ENCODE data around the gene SMIM5. TPM values are rescaled to one million over a fixed set of nuclear protein-coding genes. Genes with fewer than 3 reads are reported as not detected.
"Not testable (repeated sequence)": the region's sequence is repeated elsewhere in the genome, so short reads cannot be mapped to it uniquely, and the experiment has no call there.

SMIM5 gene
- total RNA-seq, 1 experiment from 2014 or later = 0.09 TPM

- POLR2A ChIA-PET = interaction anchor here (1.2 kb wide), 1 partner anchor 14 kb away, joined by 4 read pairs; no protein-coding TSS in a partner anchor
Observed at GRCh38 chr17:75635610-75636202, 2.5 kb downstream of the SMIM5 start.

GRCh38 chr17:75636381-75637142, 3.3 kb downstream of the SMIM5 start:
- intact Hi-C loops (cut with micrococcal nuclease) = loop anchor here (10.0 kb wide), 1 partner anchor 212 kb away; no protein-coding TSS in a partner anchor
- ChIA-PET POLR2A (interaction anchor here (1.2 kb wide), 1 partner anchor 15 kb away, joined by 4 read pairs; no protein-coding TSS in a partner anchor), CTCF (interaction anchor here (0.6 to 1.6 kb wide), 6 partner anchors 9 to 111 kb away, joined by 3 to 7 read pairs (median 4); no protein-coding TSS in a partner anchor)
- TF ChIP-seq CTCF (IDR thresholded peaks at IDR 0.05; ENCODE audit: unreplicated experiment) = no peak
- Mint-ChIP-seq H3K36me3 (ENCODE audit: insufficient read depth, unreplicated experiment) (peaks cover 7% of the 10 kb centered on the region), H3K27ac (ENCODE audit: low read depth, unreplicated experiment) (no peak overlapping the region), H3K4me3 (ENCODE audit: unreplicated experiment) (no peak overlapping the region), H3K4me1 (ENCODE audit: insufficient read depth, unreplicated experiment) (peaks cover 10% of the 10 kb centered on the region), H3K27me3 (ENCODE audit: insufficient read depth, unreplicated experiment) (no peaks in the 10 kb centered on the region), H3K9me3 (ENCODE audit: unreplicated experiment) (no peaks in the 10 kb centered on the region)
- BruUV-seq (replicated peaks) = no TSS peak
- DNase-seq (ENCODE audit: unreplicated experiment) = no peak

More at GRCh38 chr17:75635610-75636202, 2.5 kb downstream of the SMIM5 start:
- H3K9me3 Mint-ChIP-seq (ENCODE audit: unreplicated experiment) = no peaks in the 10 kb centered on the region
- no peak for DNase-seq (ENCODE audit: unreplicated experiment)
- peaks cover 14% of the 10 kb centered on the region for H3K36me3 Mint-ChIP-seq (ENCODE audit: insufficient read depth, unreplicated experiment)
- no peaks in the 10 kb centered on the region for H3K27me3 Mint-ChIP-seq (ENCODE audit: insufficient read depth, unreplicated experiment)
- H3K4me3 Mint-ChIP-seq (ENCODE audit: unreplicated experiment) = no peak overlapping the region
- intact Hi-C loops (cut with micrococcal nuclease) = loop anchor here (10.0 kb wide), 1 partner anchor 211 kb away; no protein-coding TSS in a partner anchor
- CTCF ChIA-PET = interaction anchor here (0.8 to 3.9 kb wide), 6 partner anchors 10 to 267 kb away, joined by 3 to 75 read pairs (median 5); a partner anchor contains a TSS
- no peak for TF ChIP-seq CTCF (IDR thresholded peaks at IDR 0.05; ENCODE audit: unreplicated experiment)
- H3K4me1 Mint-ChIP-seq (ENCODE audit: insufficient read depth, unreplicated experiment) = peaks cover 10% of the 10 kb centered on the region
- H3K27ac Mint-ChIP-seq (ENCODE audit: low read depth, unreplicated experiment) = no peak overlapping the region
- BruUV-seq (replicated peaks) = no TSS peak

- BruUV-seq (replicated peaks) = no TSS peak
- Mint-ChIP-seq H3K27me3 (ENCODE audit: insufficient read depth, unreplicated experiment) (no peaks in the 10 kb centered on the region), H3K9me3 (ENCODE audit: unreplicated experiment) (no peaks in the 10 kb centered on the region), H3K4me3 (ENCODE audit: unreplicated experiment) (no peak overlapping the region), H3K27ac (ENCODE audit: low read depth, unreplicated experiment) (no peak overlapping the region), H3K4me1 (ENCODE audit: insufficient read depth, unreplicated experiment) (peaks cover 10% of the 10 kb centered on the region), H3K36me3 (ENCODE audit: insufficient read depth, unreplicated experiment) (peaks cover 7% of the 10 kb centered on the region)
- CTCF ChIA-PET = interaction anchor here (0.6 to 1.6 kb wide), 7 partner anchors 11 to 122 kb away, joined by 3 to 7 read pairs (median 4); no protein-coding TSS in a partner anchor
- POLR2A ChIA-PET = interaction anchor here (1.2 kb wide), 1 partner anchor 15 kb away, joined by 4 read pairs; no protein-coding TSS in a partner anchor
- no peak for DNase-seq (ENCODE audit: unreplicated experiment)
- no peak for TF ChIP-seq CTCF (IDR thresholded peaks at IDR 0.05; ENCODE audit: unreplicated experiment)
- intact Hi-C loops (cut with micrococcal nuclease) = loop anchor here (10.0 kb wide), 1 partner anchor 212 kb away; no protein-coding TSS in a partner anchor
Observed at GRCh38 chr17:75637143-75637538, 3.9 kb downstream of the SMIM5 start.

- BruUV-seq (replicated peaks) = no TSS peak
- POLR2A ChIA-PET = no interaction called here
- no peak for TF ChIP-seq CTCF (IDR thresholded peaks at IDR 0.05; ENCODE audit: unreplicated experiment)
- H3K27ac Mint-ChIP-seq (ENCODE audit: low read depth, unreplicated experiment) = no peak overlapping the region
- H3K4me3 Mint-ChIP-seq (ENCODE audit: unreplicated experiment) = no peak overlapping the region
- no peaks in the 10 kb centered on the region for H3K9me3 Mint-ChIP-seq (ENCODE audit: unreplicated experiment)
- intact Hi-C loops (cut with micrococcal nuclease) = loop anchor here (10.0 kb wide), 1 partner anchor 213 kb away; no protein-coding TSS in a partner anchor
- no peak for DNase-seq (ENCODE audit: unreplicated experiment)
- peaks cover 10% of the 10 kb centered on the region for H3K4me1 Mint-ChIP-seq (ENCODE audit: insufficient read depth, unreplicated experiment)
- CTCF ChIA-PET = interaction anchor here (0.6 to 1.5 kb wide), 4 partner anchors 11 to 121 kb away, joined by 3 to 4 read pairs (median 4); no protein-coding TSS in a partner anchor
- peaks cover 7% of the 10 kb centered on the region for H3K36me3 Mint-ChIP-seq (ENCODE audit: insufficient read depth, unreplicated experiment)
- H3K27me3 Mint-ChIP-seq (ENCODE audit: insufficient read depth, unreplicated experiment) = no peaks in the 10 kb centered on the region
Observed at GRCh38 chr17:75637551-75637950, 4.3 kb downstream of the SMIM5 start.

- H3K9me3 Mint-ChIP-seq (ENCODE audit: unreplicated experiment); H3K4me3 Mint-ChIP-seq (ENCODE audit: unreplicated experiment); BruUV-seq (replicated peaks); DNase-seq (ENCODE audit: unreplicated experiment); POLR2A ChIA-PET; H3K36me3 Mint-ChIP-seq (ENCODE audit: insufficient read depth, unreplicated experiment); H3K27me3 Mint-ChIP-seq (ENCODE audit: insufficient read depth, unreplicated experiment); H3K4me1 Mint-ChIP-seq (ENCODE audit: insufficient read depth, unreplicated experiment); H3K27ac Mint-ChIP-seq (ENCODE audit: low read depth, unreplicated experiment): not testable (repeated sequence)
- intact Hi-C loops (cut with micrococcal nuclease) = loop anchor here (10.0 kb wide), 1 partner anchor 213 kb away; no protein-coding TSS in a partner anchor
- CTCF ChIA-PET = interaction anchor here (0.5 to 1.0 kb wide), 2 partner anchors 11 to 886 kb away, joined by 3 to 4 read pairs; no protein-coding TSS in a partner anchor
Observed at GRCh38 chr17:75638039-75638438, 4.8 kb downstream of the SMIM5 start.

Measured in MCF 10A (cell line).